Omental fat pad (tissue), 4 donors: ENCODE results near the gene TTC3. TPM values are rescaled to one million over a fixed set of nuclear protein-coding genes. Genes with fewer than 3 reads are reported as not detected.

ENCODE experiments used
- ATAC-seq: fragments of 150-250 bp; one replicate; pipeline ENCODE4 v1.9.1; 2016; ENCODE audit warnings: mild to moderate bottlenecking, moderate library complexity; ENCODE audit not compliant: low FRiP score
- DNase-seq: peaks from one replicate; pipeline ENCODE4 v3.0.0-alpha.2; 2019; ENCODE audit warnings: low spot score
- CTCF ChIP-seq, 3 donors: fragments of 450-650 bp; IDR thresholded peaks; one replicate each; pipeline ENCODE4 v1.5.1; 2016 to 2017; ENCODE audit warnings: antibody characterized with exemption in 3 of 3, mild to moderate bottlenecking in 3 of 3, moderate library complexity in 2 of 3
- small RNA-seq: library from RNA; depleted of rRNA; stranded (forward); fragments of <200 nt; gene quantifications from one replicate; pipeline ENCODE3, GENCODE V24; 2016
- total RNA-seq, 4 donors: library from RNA; depleted of rRNA; stranded (reverse); fragments of >200 nt; gene quantifications; one replicate each; pipeline ENCODE4 v1.1.0, GENCODE V29; 2016

TTC3 gene
- total RNA-seq, 4 donors from 2014 or later: 95.4 to 241 (median 148) TPM

DNA sequence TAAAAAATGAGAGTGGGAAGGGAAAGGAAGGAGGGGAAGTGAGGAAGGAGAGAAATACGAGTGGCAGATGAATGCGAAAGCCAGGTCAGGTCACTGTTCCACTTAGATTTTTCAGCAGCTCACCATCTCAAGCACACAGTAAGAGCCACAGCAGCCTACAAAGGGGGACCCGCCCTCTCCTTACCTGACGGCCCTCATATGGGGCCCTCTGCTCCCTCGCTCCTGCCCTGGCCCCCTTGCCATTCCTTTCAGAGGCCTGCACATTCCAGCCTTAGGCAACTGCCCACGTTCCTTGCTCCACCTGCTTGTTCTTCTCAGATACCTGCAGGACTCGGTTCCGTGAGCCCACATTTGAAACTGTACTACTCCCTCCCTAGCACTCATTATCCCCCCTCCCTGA lies 172.1 kb downstream of the TTC3 start:
- no peak for ATAC-seq
- no peak for TF ChIP-seq CTCF (IDR thresholded peaks at IDR 0.05)
- no peak for DNase-seq

- no peak for DNase-seq
- no peak for TF ChIP-seq CTCF (IDR thresholded peaks at IDR 0.05)
Observed at GRCh38 chr21:37248298-37248697, 175.2 kb downstream of the TTC3 start.

DNA sequence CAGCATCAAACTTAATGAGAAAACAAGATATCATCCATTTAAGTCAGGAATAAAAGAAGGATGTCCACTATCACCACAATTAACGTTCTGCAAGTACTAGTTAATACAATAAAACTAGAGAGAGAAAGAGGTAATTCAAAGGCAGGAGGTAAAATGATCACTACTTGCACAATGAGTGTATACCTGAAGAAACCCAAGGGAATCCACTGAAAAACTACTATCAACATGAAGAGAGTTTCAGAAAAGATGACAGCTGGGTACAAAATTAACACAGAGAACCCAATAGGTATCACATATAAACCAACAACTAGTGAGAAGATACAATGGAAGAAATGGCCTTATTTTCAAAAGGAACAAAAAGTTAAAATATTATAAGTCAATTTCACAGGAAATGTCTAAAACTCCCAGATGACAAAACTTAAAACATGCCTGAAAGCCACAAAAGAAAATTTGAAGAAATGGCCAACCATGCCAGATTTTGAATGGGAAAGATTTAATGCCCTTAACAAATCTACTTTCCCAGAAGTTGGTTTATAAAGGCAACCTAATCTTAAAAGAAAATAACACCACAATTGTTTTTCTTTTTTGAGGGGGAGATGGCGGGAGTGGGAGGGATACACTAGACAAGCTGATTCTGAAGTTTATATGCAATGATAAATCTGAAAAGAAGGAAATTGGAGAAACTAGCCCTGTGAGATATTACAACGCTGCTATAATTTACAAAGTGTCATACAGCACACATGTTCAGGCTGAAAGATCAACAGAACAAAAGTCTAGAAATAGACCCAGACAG lies 176.3 kb downstream of the TTC3 start:
- TF ChIP-seq CTCF (IDR thresholded peaks at IDR 0.05): no peak
- DNase-seq (no peak), ATAC-seq (no peak)

More at GRCh38 chr21:37248298-37248697, 175.2 kb downstream of the TTC3 start:
- no peak for ATAC-seq

DNA sequence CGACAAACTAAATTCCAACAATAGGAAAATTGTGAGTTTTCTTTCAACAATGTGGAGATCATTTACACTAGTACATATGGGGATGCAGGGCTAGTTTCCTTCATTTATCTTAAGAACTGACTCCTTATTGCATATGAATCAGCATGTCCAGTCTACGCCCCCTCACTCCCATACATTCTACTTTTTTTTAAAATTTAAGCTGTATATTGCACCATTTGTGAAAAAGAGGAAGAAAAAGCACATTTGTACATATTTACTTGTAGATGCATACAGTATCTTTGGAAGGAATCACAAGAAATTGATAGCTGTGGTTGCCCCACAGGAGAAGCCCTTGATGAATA lies 178.2 kb downstream of the TTC3 start:
- ATAC-seq: no peak
- no peak for TF ChIP-seq CTCF (IDR thresholded peaks at IDR 0.05)
- DNase-seq: no peak

Small RNA genes lying within 50 kb of the gene (small RNA-seq; reads per million reads assigned to genes)
- gene RN7SL678P: not detected
- not detected for gene RNU6-696P

Other genes with a start within 250 kb of the TTC3 start
- 10 to 100 TPM; 14.3 to 19.3 (median 17.6) TPM for gene HLCS, start 106.6 kb upstream of the TTC3 start, total RNA-seq
- not detected for gene RIPPLY3, start 66.6 kb upstream of the TTC3 start, total RNA-seq
- 10 to 100 TPM; 13.9 to 32.1 (median 19.5) TPM for gene PIGP, start 183 bp upstream of the TTC3 start, total RNA-seq
- 10 to 100 TPM; 48.3 to 88.3 (median 61.1) TPM for gene VPS26C, start 194.1 kb downstream of the TTC3 start, total RNA-seq